Uterus (tissue), 4 donors: ENCODE data around the gene CDC42BPG. TPM values are rescaled to one million over a fixed set of nuclear protein-coding genes. Genes with fewer than 3 reads are reported as not detected.

Experiments used
- DNase-seq, 2 donors: peaks; one replicate each; pipeline ENCODE4 v3.0.0-alpha.2; 2019 to 2020
- H3K27ac ChIP-seq, 2 donors: fragments of 200-600 bp; sonication (generic); 1 replicate in 1 of 2; 2 replicates in 1 of 2; pipeline ENCODE4 v1.5.1; 2016 to 2018
- H3K27me3 ChIP-seq, 2 donors: fragments of 200-600 bp; sonication (generic); one replicate each; pipeline ENCODE4 v1.5.1; 2018 to 2019; ENCODE audit warnings: control low read depth in 1 of 2
- H3K36me3 ChIP-seq, 2 donors: fragments of 200-600 bp; sonication (generic); one replicate each; pipeline ENCODE4 v1.5.1; 2019; ENCODE audit warnings: control low read depth in 1 of 2
- H3K4me1 ChIP-seq, 2 donors: fragments of 200-600 bp; sonication (generic); one replicate each; pipeline ENCODE4 v1.5.1; 2018 to 2019; ENCODE audit warnings: control low read depth in 1 of 2
- H3K4me3 ChIP-seq, 2 donors: fragments of 200-600 bp; sonication (generic); 1 replicate in 1 of 2; 2 replicates in 1 of 2; pipeline ENCODE4 v1.5.1; 2018 to 2019; ENCODE audit warnings: mild to moderate bottlenecking in 1 of 2
- H3K9me3 ChIP-seq, 2 donors: fragments of 200-600 bp; sonication (generic); one replicate each; pipeline ENCODE4 v1.5.1; 2019; ENCODE audit warnings: control low read depth in 1 of 2
- CTCF ChIP-seq, 4 experiments: fragments of 200-600 bp in 2 of 4; fragments of 450-650 bp in 2 of 4; sonication (generic) in 2 of 4; IDR thresholded peaks; one replicate each; pipeline ENCODE4 v1.5.1; 2016 to 2019; ENCODE audit warnings: antibody characterized with exemption in 4 of 4, mild to moderate bottlenecking in 2 of 4, moderate library complexity in 1 of 4
- POLR2A ChIP-seq, 2 donors: fragments of 450-650 bp; IDR thresholded peaks; one replicate each; pipeline ENCODE4 v1.6.1; 2016; ENCODE audit warnings: antibody characterized with exemption in 2 of 2, mild to moderate bottlenecking in 1 of 2, moderate library complexity in 1 of 2
- intact Hi-C: fragments of 100-400 bp; cut with DNase I; formaldehyde crosslinking; loops from one replicate; pipeline ENCODE4 v1.15.1; 2023; ENCODE audit warnings: low total_unique reads
- total RNA-seq, 4 donors: library from RNA; depleted of rRNA in 3 of 4; stranded (reverse); fragments of >200 nt in 3 of 4; gene quantifications; one replicate each; pipeline versions ENCODE4 v1.1.0 to v1.2.4, GENCODE V29; 2014 to 2023
- donor health status: DM: yes; HTN: yes; CAD: no.

Gene CDC42BPG
- total RNA-seq, 4 donors from 2014 or later = under 0.01 to 2.7 (median 0.30) TPM

- Histone ChIP-seq H3K4me3 (peak within 1 kb of the TSS; percentile 60 to 79), H3K27ac (peak within 1 kb of the TSS; percentile 41 to 78), H3K9me3 (no peaks in the 10 kb centered on the region), H3K4me1 (peaks cover 0 to 7% of the 10 kb centered on the region in 2 donors), H3K36me3 (no peaks in the 10 kb centered on the region), H3K27me3 (no peaks in the 10 kb centered on the region)
- intact Hi-C loops = no loop called here
- peak; percentile 95 to 96 for DNase-seq
- TF ChIP-seq CTCF (IDR thresholded peaks at IDR 0.05) (peak in 3 of 4 experiments; percentile 19 to 50 (median 27)), POLR2A (IDR thresholded peaks at IDR 0.05) (peak; percentile 77 to 78)
These were observed 34.1 kb downstream of the CDC42BPG start, which contains the start of gene MEN1 for GRCh38 chr11:64810271-64810890. Gene MEN1, minus strand, starts transcription at chr11:64810551. Its CDS starts 442 bp downstream, at chr11:64810109.

- TF ChIP-seq POLR2A (IDR thresholded peaks at IDR 0.05) (no peak), CTCF (IDR thresholded peaks at IDR 0.05) (no peak)
- H3K27ac ChIP-seq = peak overlapping the region; percentile 41 to 78
- H3K4me1 ChIP-seq = peaks cover 0 to 7% of the 10 kb centered on the region in 2 donors
- no peaks in the 10 kb centered on the region for H3K27me3 ChIP-seq
- no peaks in the 10 kb centered on the region for H3K9me3 ChIP-seq
- DNase-seq = no peak
- H3K36me3 ChIP-seq = no peaks in the 10 kb centered on the region
- H3K4me3 ChIP-seq = peak overlapping the region; percentile 60 to 79
- intact Hi-C loops = no loop called here
These were observed 34.6 kb downstream of the CDC42BPG start for GRCh38 chr11:64809781-64810241.

DNA sequence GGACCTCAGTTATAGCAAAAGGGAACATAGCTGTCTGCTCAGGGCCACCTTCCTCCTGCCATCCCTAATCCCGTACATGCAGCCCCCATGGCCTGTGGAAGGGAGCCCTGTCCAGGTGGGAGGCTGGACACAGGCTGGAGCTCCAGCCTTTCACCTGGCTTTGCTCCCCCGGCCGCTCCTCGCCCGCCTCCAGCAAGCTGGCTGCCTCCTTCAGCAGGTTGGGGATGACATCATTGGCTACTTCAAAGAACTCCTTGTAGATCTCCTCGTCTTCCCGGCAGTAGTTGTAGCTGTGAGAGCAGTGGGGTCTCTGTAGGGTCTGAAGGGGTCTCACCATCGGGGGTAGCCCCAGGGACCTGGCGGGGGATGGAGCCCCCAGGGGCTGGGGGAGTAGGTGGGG, 39.0 kb downstream of the CDC42BPG start:
- Histone ChIP-seq H3K27me3 (no peaks in the 10 kb centered on the region), H3K4me1 (peaks cover 6 to 16% of the 10 kb centered on the region in 2 donors), H3K27ac (no peak overlapping the region), H3K4me3 (no peak overlapping the region), H3K9me3 (no peaks in the 10 kb centered on the region), H3K36me3 (no peaks in the 10 kb centered on the region)
- no peak for DNase-seq
- intact Hi-C loops = no loop called here
- TF ChIP-seq CTCF (IDR thresholded peaks at IDR 0.05) (no peak), POLR2A (IDR thresholded peaks at IDR 0.05) (no peak)

- H3K27ac ChIP-seq = peak overlapping the region; percentile 92 to 96
- no peak for DNase-seq
These were observed 39.9 kb downstream of the CDC42BPG start for GRCh38 chr11:64804346-64805210.

More at GRCh38 chr11:64804346-64805210, 39.9 kb downstream of the CDC42BPG start:
- Histone ChIP-seq H3K4me3 (no peak overlapping the region), H3K36me3 (no peaks in the 10 kb centered on the region), H3K9me3 (no peaks in the 10 kb centered on the region), H3K27me3 (no peaks in the 10 kb centered on the region), H3K4me1 (peaks cover 6 to 13% of the 10 kb centered on the region in 2 donors)
- TF ChIP-seq POLR2A (IDR thresholded peaks at IDR 0.05) (no peak), CTCF (IDR thresholded peaks at IDR 0.05) (no peak)
- intact Hi-C loops = no loop called here
